Activated T-helper 1 cell treated with anti-CD3 and anti-CD28 coated beads, Interleukin-2, amount 50 U/mL, for 16 hours (primary cell): ENCODE data around the gene GLIPR1L1.

Experiments
- DNase-seq, 2 donors: peaks; one replicate each; pipeline ENCODE4 v3.0.0-alpha.2; 2020; ENCODE audit warnings: low read depth in 1 of 2, low spot score in 1 of 2

GLIPR1L1 gene

GRCh38 chr12:75349946-75350345 lies 15.5 kb downstream of the GLIPR1L1 start:
- no peak for DNase-seq

GRCh38 chr12:75350413-75350812 lies 15.9 kb downstream of the GLIPR1L1 start:
- no peak for DNase-seq

GRCh38 chr12:75354011-75354410 lies 19.5 kb downstream of the GLIPR1L1 start:
- DNase-seq, result no peak

GRCh38 chr12:75360920-75361319 lies 26.4 kb downstream of the GLIPR1L1 start:
- no peak for DNase-seq

- no peak for DNase-seq
These were observed 26.9 kb downstream of the GLIPR1L1 start for GRCh38 chr12:75361408-75361807.

GRCh38 chr12:75364919-75365318 lies 30.4 kb downstream of the GLIPR1L1 start:
- no peak for DNase-seq

GRCh38 chr12:75366629-75367028 lies 32.2 kb downstream of the GLIPR1L1 start:
- no peak for DNase-seq

- DNase-seq, result no peak
These were observed 40.5 kb downstream of the GLIPR1L1 start for GRCh38 chr12:75374971-75375370.

- no peak for DNase-seq
These were observed 43.9 kb downstream of the GLIPR1L1 start for GRCh38 chr12:75378354-75378753.

- DNase-seq, result no peak
These were observed 54.6 kb downstream of the GLIPR1L1 start for GRCh38 chr12:75389061-75389460.

GRCh38 chr12:75389706-75390105 lies 55.2 kb downstream of the GLIPR1L1 start:
- DNase-seq, result no peak

GRCh38 chr12:75390156-75390898 lies 55.9 kb downstream of the GLIPR1L1 start:
- no peak for DNase-seq

GRCh38 chr12:75390899-75391538 lies 56.5 kb downstream of the GLIPR1L1 start, which contains the start of gene GLIPR1L2:
GLIPR1L2 (plus strand) TSS chr12:75391089; CDS start chr12:75391117, 28 bp downstream.
- DNase-seq, result peak; percentile 75 to 84

GRCh38 chr12:75404231-75404630 lies 69.8 kb downstream of the GLIPR1L1 start:
- no peak for DNase-seq

GRCh38 chr12:75407683-75408082 lies 73.2 kb downstream of the GLIPR1L1 start:
- DNase-seq, result no peak

GRCh38 chr12:75409830-75410229 lies 75.4 kb downstream of the GLIPR1L1 start:
- DNase-seq, result no peak

- no peak for DNase-seq
These were observed 80.2 kb downstream of the GLIPR1L1 start for GRCh38 chr12:75414671-75415070.

- no peak for DNase-seq
These were observed 85.4 kb downstream of the GLIPR1L1 start for GRCh38 chr12:75419841-75420240.
